Immature natural killer cell (primary cell): Measurements from ENCODE around the gene FLNB. TPM values are rescaled to one million over a fixed set of nuclear protein-coding genes. Genes with fewer than 3 reads are reported as not detected.
"Not testable (repeated sequence)": the region's sequence is repeated elsewhere in the genome, so short reads cannot be mapped to it uniquely, and the experiment has no call there.

Experiments used
- DNase-seq, 3 donors: peaks; one replicate each; pipeline ENCODE4 v3.0.0; 2022; ENCODE audit warnings: mixed read lengths in 1 of 3
- H3K27ac Mint-ChIP-seq, 6 donors: one replicate each; pipeline ENCODE4 v1.8.0; 2020; ENCODE audit warnings: mixed read lengths in 6 of 6, mild to moderate bottlenecking in 5 of 6, inconsistent platforms in 4 of 6, moderate library complexity in 3 of 6
- H3K27me3 Mint-ChIP-seq, 3 donors: one replicate each; pipeline ENCODE4 v1.8.0; 2020 to 2021; ENCODE audit warnings: low read depth in 3 of 3, mild to moderate bottlenecking in 3 of 3, mixed read lengths in 3 of 3, moderate library complexity in 3 of 3, inconsistent platforms in 1 of 3
- H3K36me3 Mint-ChIP-seq, 3 donors: one replicate each; pipeline ENCODE4 v1.8.0; 2020; ENCODE audit warnings: mixed read lengths in 3 of 3, inconsistent platforms in 2 of 3, mild to moderate bottlenecking in 2 of 3
- H3K4me1 Mint-ChIP-seq, 2 donors: one replicate each; pipeline ENCODE4 v1.8.0; 2020; ENCODE audit warnings: inconsistent platforms in 2 of 2, mild to moderate bottlenecking in 2 of 2, mixed read lengths in 2 of 2, moderate library complexity in 1 of 2
- H3K4me3 Mint-ChIP-seq, 5 donors: one replicate each; pipeline ENCODE4 v1.8.0; 2020; ENCODE audit warnings: mild to moderate bottlenecking in 5 of 5, mixed read lengths in 5 of 5, inconsistent platforms in 3 of 5, moderate library complexity in 3 of 5
- H3K9me3 Mint-ChIP-seq, 6 donors: one replicate each; pipeline ENCODE4 v1.8.0; 2020; ENCODE audit warnings: mild to moderate bottlenecking in 6 of 6, mixed read lengths in 6 of 6, inconsistent platforms in 4 of 6, moderate library complexity in 3 of 6
- polyA plus RNA-seq, 3 donors: library from polyadenylated mRNA; unstranded; fragments of 300-500 nt; fragmentation: Illumina TruSeq; gene quantifications; one replicate each; pipeline ENCODE4 v1.2.3, GENCODE V29; 2021

Gene FLNB
- polyA plus RNA-seq, 3 donors from 2014 or later = 0.94 to 14.9 (median 7.5) TPM

DNA sequence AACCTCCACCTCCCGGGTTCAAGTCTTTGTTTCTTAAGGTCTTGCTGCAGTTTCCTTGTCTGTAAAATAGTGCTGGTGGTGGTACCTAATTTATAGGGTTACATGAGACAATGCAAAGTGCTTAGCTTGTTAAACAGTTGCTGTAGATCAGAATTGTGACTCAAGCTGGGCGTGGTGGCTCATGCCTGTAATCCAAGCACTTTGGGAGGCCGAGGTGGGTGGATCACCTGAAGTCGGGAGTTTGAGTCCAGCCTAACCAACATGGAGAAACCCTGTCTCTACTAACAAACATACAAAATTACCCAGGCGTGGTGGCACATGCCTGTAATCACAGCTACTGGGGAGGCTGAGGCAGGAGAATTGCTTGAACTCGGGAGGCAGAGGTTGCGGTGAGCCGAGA is 19.0 kb upstream of the FLNB start:
- H3K4me3 Mint-ChIP-seq, H3K27me3 Mint-ChIP-seq, H3K9me3 Mint-ChIP-seq, DNase-seq, H3K36me3 Mint-ChIP-seq, H3K27ac Mint-ChIP-seq, H3K4me1 Mint-ChIP-seq: not testable (repeated sequence)

GRCh38 chr3:57989646-57990045 is 18.6 kb upstream of the FLNB start:
- H3K9me3 Mint-ChIP-seq = no peaks in the 10 kb centered on the region
- H3K27ac Mint-ChIP-seq = no peak overlapping the region
- H3K4me3 Mint-ChIP-seq = no peak overlapping the region
- no peaks in the 10 kb centered on the region for H3K4me1 Mint-ChIP-seq
- no peak for DNase-seq
- H3K36me3 Mint-ChIP-seq = no peaks in the 10 kb centered on the region
- peaks cover 2 to 3% (median 3%) of the 10 kb centered on the region in 3 donors for H3K27me3 Mint-ChIP-seq

DNA sequence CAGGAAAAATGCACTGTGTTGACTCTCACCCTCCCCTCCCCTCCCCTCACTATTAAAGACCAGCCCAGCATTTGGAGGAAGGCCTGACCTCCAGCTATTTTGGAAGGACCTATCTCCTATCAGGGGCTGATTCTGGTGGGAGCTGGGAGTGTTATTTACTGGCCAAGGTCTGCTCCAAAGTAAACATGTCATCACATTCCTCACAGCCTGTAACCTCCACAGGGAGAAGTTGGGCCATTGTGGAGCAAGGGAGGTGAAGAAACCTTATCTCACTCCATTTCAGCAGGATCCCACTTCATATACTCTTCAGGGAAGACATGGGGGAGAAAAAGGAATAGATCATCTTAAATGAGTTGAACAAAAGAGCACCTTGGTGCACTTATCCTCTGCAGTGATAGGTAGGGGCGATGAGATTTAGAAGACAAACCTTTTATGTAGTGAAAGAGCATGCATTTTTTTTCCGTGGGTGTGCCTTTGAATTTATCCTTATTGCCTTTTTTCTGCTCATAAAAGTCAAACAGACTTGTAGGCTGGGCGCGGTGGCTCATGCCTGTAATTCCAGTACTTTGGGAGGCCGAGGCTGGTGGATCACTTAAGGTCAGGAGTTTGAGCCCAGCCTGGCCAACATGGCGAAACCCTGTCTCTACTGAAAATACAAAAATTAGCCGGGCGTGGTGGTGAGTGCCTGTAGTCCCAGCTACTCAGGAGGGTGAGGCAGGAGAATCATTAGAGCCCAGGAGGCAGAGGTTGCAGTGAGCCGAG is 15.6 kb upstream of the FLNB start:
- Mint-ChIP-seq H3K36me3 (no peaks in the 10 kb centered on the region), H3K4me3 (no peak overlapping the region), H3K27ac (no peak overlapping the region), H3K4me1 (no peaks in the 10 kb centered on the region), H3K27me3 (peaks cover under 1 to 3% (median 1%) of the 10 kb centered on the region in 3 donors), H3K9me3 (no peaks in the 10 kb centered on the region)
- no peak for DNase-seq

DNA sequence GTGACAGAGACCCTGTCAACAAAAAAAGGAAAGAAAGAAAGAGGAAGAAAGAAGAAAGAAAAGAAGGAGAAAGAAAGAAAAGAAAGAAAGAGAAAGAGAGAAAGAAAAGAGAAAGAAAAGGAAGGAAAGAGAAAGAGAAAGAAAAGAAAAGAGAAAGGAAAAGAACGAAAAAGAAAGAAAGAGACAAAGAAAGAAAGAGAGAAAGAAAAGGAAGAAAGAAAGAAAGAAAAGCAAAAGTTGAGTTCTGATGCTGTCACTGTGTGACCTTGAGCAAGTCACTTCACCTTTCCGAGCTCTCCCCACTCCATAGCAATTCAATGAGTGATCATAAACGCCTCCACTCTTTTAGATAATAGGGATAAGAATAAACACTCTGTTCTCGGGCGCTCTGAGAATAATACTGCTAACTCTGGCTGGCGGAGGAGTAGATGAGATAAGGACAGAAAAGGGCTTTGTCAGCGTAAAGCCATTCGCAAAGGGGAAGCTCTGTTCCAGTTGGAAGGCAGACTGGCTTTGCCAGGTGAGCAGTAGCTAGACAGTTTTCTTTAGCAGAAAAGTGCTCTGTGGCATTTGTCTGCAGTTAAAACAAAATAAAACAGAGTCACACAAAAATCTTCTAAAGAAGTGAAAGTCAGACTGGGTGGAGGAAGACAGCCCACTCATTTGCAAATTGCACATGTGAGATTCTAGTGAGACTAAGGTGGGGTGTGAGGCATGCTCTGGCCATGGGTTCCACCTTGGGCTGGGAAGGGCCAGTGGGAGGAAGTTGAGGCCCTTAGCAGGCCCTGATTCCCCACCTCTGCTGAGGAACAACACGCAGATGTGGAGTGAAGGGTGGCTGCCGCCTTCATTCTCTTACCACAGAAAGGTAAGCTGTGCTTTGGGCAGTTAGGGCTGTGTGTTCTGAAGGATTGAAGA is 9.6 kb upstream of the FLNB start:
- Mint-ChIP-seq H3K4me3 (peak overlapping the region in 4 of 5 donors; percentile 17 to 66 (median 24)), H3K27me3 (peaks cover 0 to 7% (median 0%) of the 10 kb centered on the region in 3 donors), H3K27ac (peak overlapping the region in 2 of 6 donors; percentile 12 to 23), H3K9me3 (no peaks in the 10 kb centered on the region), H3K4me1 (peaks cover 5 to 6% of the 10 kb centered on the region in 2 donors), H3K36me3 (no peaks in the 10 kb centered on the region)
- no peak for DNase-seq

GRCh38 chr3:57999417-58000115 is 8.7 kb upstream of the FLNB start:
- peaks cover 0 to 7% (median 0%) of the 10 kb centered on the region in 3 donors for H3K27me3 Mint-ChIP-seq
- no peaks in the 10 kb centered on the region for H3K9me3 Mint-ChIP-seq
- H3K27ac Mint-ChIP-seq = no peak overlapping the region
- H3K4me3 Mint-ChIP-seq = no peak overlapping the region
- H3K36me3 Mint-ChIP-seq = no peaks in the 10 kb centered on the region
- peaks cover 5 to 6% of the 10 kb centered on the region in 2 donors for H3K4me1 Mint-ChIP-seq
- DNase-seq = no peak

GRCh38 chr3:58000306-58001085 is 7.7 kb upstream of the FLNB start:
- Mint-ChIP-seq H3K27ac (no peak overlapping the region), H3K27me3 (peaks cover 0 to 7% (median 0%) of the 10 kb centered on the region in 3 donors), H3K4me1 (peaks cover 5 to 6% of the 10 kb centered on the region in 2 donors), H3K36me3 (no peaks in the 10 kb centered on the region), H3K4me3 (no peak overlapping the region), H3K9me3 (no peaks in the 10 kb centered on the region)
- no peak for DNase-seq

DNA sequence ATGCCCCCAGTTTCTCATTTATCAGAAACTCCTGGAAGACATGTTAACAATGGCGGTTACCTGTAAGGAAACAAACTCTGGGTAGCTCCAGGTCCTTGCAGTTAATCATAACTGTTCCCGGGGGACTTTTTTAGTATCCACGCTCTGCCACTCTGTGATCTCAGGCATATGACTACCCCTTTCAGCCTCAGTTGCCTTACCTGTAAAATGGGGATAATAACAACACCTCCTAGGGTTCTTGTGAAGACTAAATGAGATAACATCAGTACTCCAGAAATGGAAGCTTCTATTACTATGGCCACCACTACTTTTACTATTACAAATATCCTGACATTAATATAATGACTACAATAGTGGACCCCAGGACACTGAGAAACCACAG is 7.1 kb upstream of the FLNB start:
- Mint-ChIP-seq H3K4me3 (no peak overlapping the region), H3K27ac (no peak overlapping the region), H3K36me3 (no peaks in the 10 kb centered on the region), H3K9me3 (no peaks in the 10 kb centered on the region), H3K27me3 (peaks cover 0 to 7% (median 0%) of the 10 kb centered on the region in 3 donors), H3K4me1 (peaks cover 5 to 6% of the 10 kb centered on the region in 2 donors)
- DNase-seq = no peak

GRCh38 chr3:58001979-58002378 is 6.2 kb upstream of the FLNB start:
- Mint-ChIP-seq H3K27me3 (peaks cover 0 to 7% (median 3%) of the 10 kb centered on the region in 3 donors), H3K4me3 (no peak overlapping the region), H3K36me3 (no peaks in the 10 kb centered on the region), H3K27ac (no peak overlapping the region), H3K9me3 (no peaks in the 10 kb centered on the region), H3K4me1 (peaks cover 5 to 6% of the 10 kb centered on the region in 2 donors)
- DNase-seq = no peak

DNA sequence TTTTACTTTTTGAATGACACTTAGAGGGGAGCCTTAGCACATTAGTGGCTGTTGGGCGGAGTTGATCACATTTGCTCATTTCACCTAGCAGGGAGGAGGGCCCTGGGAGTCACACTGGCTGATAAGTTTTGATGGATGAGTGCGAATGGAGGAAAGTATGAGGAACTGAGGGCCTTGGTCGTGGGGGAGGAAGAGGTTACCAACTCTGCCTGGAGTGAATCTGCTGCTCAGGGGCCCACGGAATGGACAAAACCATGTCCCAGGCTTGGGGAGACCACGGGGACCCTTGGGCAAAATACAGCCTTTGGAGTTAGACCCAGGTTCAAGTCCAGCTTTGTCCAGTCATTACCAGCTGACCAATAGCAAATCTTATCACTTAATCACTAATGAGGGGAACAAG is 5.1 kb upstream of the FLNB start:
- Mint-ChIP-seq H3K9me3 (no peaks in the 10 kb centered on the region), H3K4me1 (peaks cover 5 to 12% of the 10 kb centered on the region in 2 donors), H3K36me3 (no peaks in the 10 kb centered on the region), H3K27ac (peak overlapping the region in 1 of 6 donors; percentile 65), H3K4me3 (no peak overlapping the region), H3K27me3 (peaks cover 0 to 7% (median 3%) of the 10 kb centered on the region in 3 donors)
- no peak for DNase-seq

GRCh38 chr3:58004973-58005372 is 3.2 kb upstream of the FLNB start:
- H3K4me1 Mint-ChIP-seq = peaks cover 10 to 15% of the 10 kb centered on the region in 2 donors
- H3K27me3 Mint-ChIP-seq = peaks cover 0 to 9% (median 3%) of the 10 kb centered on the region in 3 donors
- no peak overlapping the region for H3K27ac Mint-ChIP-seq
- no peaks in the 10 kb centered on the region for H3K9me3 Mint-ChIP-seq
- DNase-seq = no peak
- no peaks in the 10 kb centered on the region for H3K36me3 Mint-ChIP-seq
- H3K4me3 Mint-ChIP-seq = no peak overlapping the region

DNA sequence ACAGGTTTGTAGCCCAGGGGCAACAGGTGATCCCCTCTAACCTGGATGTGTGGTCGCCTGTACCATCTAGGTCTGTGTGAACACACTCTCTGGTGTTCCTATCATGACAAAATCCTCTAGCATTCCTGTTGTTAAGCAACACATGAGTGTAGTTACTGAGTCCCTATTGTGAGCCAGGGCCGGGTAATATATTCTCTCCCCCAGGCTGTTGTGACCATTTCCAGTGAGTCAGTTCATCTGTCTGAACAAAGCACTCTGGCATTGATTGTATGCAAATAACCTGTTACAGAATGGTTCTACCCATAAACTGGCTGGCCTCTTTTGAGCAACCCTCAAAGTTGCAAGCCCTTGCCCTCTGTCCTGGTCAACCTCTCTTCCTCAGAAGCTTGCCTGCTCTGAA is 2.6 kb upstream of the FLNB start:
- H3K4me1 Mint-ChIP-seq = peaks cover 11 to 16% of the 10 kb centered on the region in 2 donors
- H3K27me3 Mint-ChIP-seq = peaks cover 0 to 9% (median 3%) of the 10 kb centered on the region in 3 donors
- H3K9me3 Mint-ChIP-seq = no peaks in the 10 kb centered on the region
- H3K4me3 Mint-ChIP-seq = no peak overlapping the region
- H3K36me3 Mint-ChIP-seq = no peaks in the 10 kb centered on the region
- H3K27ac Mint-ChIP-seq = no peak overlapping the region
- no peak for DNase-seq

GRCh38 chr3:58006661-58007060 is 1.6 kb upstream of the FLNB start:
- Mint-ChIP-seq H3K4me3 (peak overlapping the region in 4 of 5 donors; percentile 4 to 51 (median 32)), H3K27me3 (peaks cover 0 to 9% (median 3%) of the 10 kb centered on the region in 3 donors), H3K27ac (peak overlapping the region in 4 of 6 donors; percentile 19 to 60 (median 40)), H3K36me3 (no peaks in the 10 kb centered on the region), H3K4me1 (peaks cover 13 to 16% of the 10 kb centered on the region in 2 donors), H3K9me3 (no peaks in the 10 kb centered on the region)
- DNase-seq = no peak
